ENCODE data around the gene GNAZ. TPM values are rescaled to one million over a fixed set of nuclear protein-coding genes. Genes with fewer than 3 reads are reported as not detected.

The GNAZ gene
- total RNA-seq, 1 experiment from 2014 or later, result 11.1 TPM

- no TSS peak for BruUV-seq (replicated peaks)
- Histone ChIP-seq H3K4me3 (replicated peaks in 1 of 2; ENCODE audit: low read depth in 1 of 2, low read length in 2 of 2) (no peak overlapping the region), H2AFZ (ENCODE audit: low read depth, low read length, poor library complexity, severe bottlenecking) (no peak overlapping the region), H3K4me2 (ENCODE audit: low read length) (no peak overlapping the region), H3K9ac (ENCODE audit: low read length) (no peak overlapping the region), H3K9me2 (ENCODE audit: insufficient read depth) (no peaks in the 10 kb centered on the region), H3K27ac (ENCODE audit: low read depth, low read length) (no peak overlapping the region), H3K36me3 (ENCODE audit: control insufficient read depth in 1 of 2, insufficient read depth in 2 of 2, low read length in 2 of 2) (no peaks in the 10 kb centered on the region), H3K9me3 (ENCODE audit: control insufficient read depth in 1 of 2, insufficient read depth in 1 of 2, low read depth in 1 of 2, low read length in 2 of 2) (no peaks in the 10 kb centered on the region), H3K4me1 (ENCODE audit: control insufficient read depth in 1 of 2, insufficient read depth in 2 of 2, low read length in 2 of 2) (peaks cover 0 to 4% of the 10 kb centered on the region in 2 experiments; a peak in 1 of 4 replicates), H3K27me3 (ENCODE audit: insufficient read depth, low read length) (no peaks in the 10 kb centered on the region), H4K20me1 (ENCODE audit: insufficient read depth) (no peaks in the 10 kb centered on the region), H3K79me2 (ENCODE audit: insufficient read depth, low read length) (no peaks in the 10 kb centered on the region)
- no peak for ATAC-seq
- no peak for DNase-seq (ENCODE audit: low read depth, low spot score)
- intact Hi-C loops (cut with micrococcal nuclease), result no loop called here
- RAD21 ChIA-PET (ENCODE audit: low non-redundant PET in 1 of 2, low total read pairs in 2 of 2, uncharacterized antibody in 2 of 2, unreplicated experiment in 2 of 2), result no interaction called here
- POLR2A ChIA-PET, result no interaction called here
- TF ChIP-seq RAD21 (IDR thresholded peaks at IDR 0.05; ENCODE audit: low read depth), result no peak
- TF ChIP-seq SP1 (IDR thresholded peaks at IDR 0.05; ENCODE audit: low read depth), result no peak
- CTCF ChIA-PET, result no interaction called here
Observed at GRCh38 chr22:23063539-23064380, 6.6 kb upstream of the GNAZ start.

- RAD21 ChIA-PET (ENCODE audit: low non-redundant PET in 1 of 2, low total read pairs in 2 of 2, uncharacterized antibody in 2 of 2, unreplicated experiment in 2 of 2), result no interaction called here
- Histone ChIP-seq H3K27me3 (ENCODE audit: insufficient read depth, low read length) (no peaks in the 10 kb centered on the region), H3K4me2 (ENCODE audit: low read length) (no peak overlapping the region), H3K9me3 (ENCODE audit: control insufficient read depth in 1 of 2, insufficient read depth in 1 of 2, low read depth in 1 of 2, low read length in 2 of 2) (no peaks in the 10 kb centered on the region), H3K36me3 (ENCODE audit: control insufficient read depth in 1 of 2, insufficient read depth in 2 of 2, low read length in 2 of 2) (no peaks in the 10 kb centered on the region), H3K4me3 (replicated peaks in 1 of 2; ENCODE audit: low read depth in 1 of 2, low read length in 2 of 2) (no peak overlapping the region), H3K9ac (ENCODE audit: low read length) (no peak overlapping the region), H3K9me2 (ENCODE audit: insufficient read depth) (no peaks in the 10 kb centered on the region), H2AFZ (ENCODE audit: low read depth, low read length, poor library complexity, severe bottlenecking) (no peak overlapping the region), H3K27ac (ENCODE audit: low read depth, low read length) (no peak overlapping the region), H3K79me2 (ENCODE audit: insufficient read depth, low read length) (no peaks in the 10 kb centered on the region), H3K4me1 (ENCODE audit: control insufficient read depth in 1 of 2, insufficient read depth in 2 of 2, low read length in 2 of 2) (peaks cover 4 to 5% of the 10 kb centered on the region in 2 experiments; a peak in 2 of 4 replicates), H4K20me1 (ENCODE audit: insufficient read depth) (no peaks in the 10 kb centered on the region)
- TF ChIP-seq MAX (IDR thresholded peaks at IDR 0.05), result no peak
- TF ChIP-seq EZH2phosphoT487 (IDR thresholded peaks at IDR 0.05; ENCODE audit: borderline replicate concordance), result no peak
- no peak for TF ChIP-seq CEBPB (IDR thresholded peaks at IDR 0.05; ENCODE audit: low read depth)
- TF ChIP-seq ZNF274 (IDR thresholded peaks at IDR 0.05; ENCODE audit: low read depth, low read length), result no peak
- CTCF ChIA-PET, result no interaction called here
- POLR2A ChIA-PET, result interaction anchor here (1.0 kb wide), 1 partner anchor 19 kb away, joined by 4 read pairs; no protein-coding TSS in a partner anchor
- DNase-seq (ENCODE audit: low read depth, low spot score) (no peak), ATAC-seq (no peak)
- BruUV-seq (replicated peaks), result no TSS peak
- intact Hi-C loops (cut with micrococcal nuclease), result no loop called here
Observed at GRCh38 chr22:23064381-23065068, 5.8 kb upstream of the GNAZ start.

Measured in HCT116 (cell line).